Activated CD4-positive, alpha-beta T cell treated with anti-CD3 and anti-CD28 coated beads, Interleukin-2, Interleukin-4, amounts not matched to agents 100 ng/mL and 50 ng/mL, durations not matched to agents 16 hours and 8 hours (primary cell): Measurements from ENCODE around the gene SPATA31D1.

Source experiments
- DNase-seq: peaks from one replicate; pipeline ENCODE4 v3.0.0-alpha.2; 2020; ENCODE audit warnings: low spot score

Gene SPATA31D1

DNA sequence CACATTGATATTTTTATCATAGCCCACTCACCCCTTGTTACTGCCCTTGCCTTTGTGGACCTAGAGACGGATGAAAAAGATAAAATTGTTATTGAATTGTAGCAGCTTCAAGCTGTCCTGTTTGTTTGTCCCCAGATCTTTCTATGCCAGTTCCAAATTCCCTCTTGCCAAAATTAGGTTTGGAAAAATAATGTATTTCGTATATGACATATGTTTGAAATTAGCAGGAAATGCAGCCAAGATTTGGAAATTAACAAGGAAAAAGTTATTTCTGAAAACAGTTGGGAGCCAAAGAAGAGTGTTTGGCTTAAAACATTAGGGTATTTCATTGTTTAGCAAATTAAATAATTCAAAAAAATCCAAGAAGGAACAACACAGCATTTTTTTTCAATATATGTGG is 33.5 kb downstream of the SPATA31D1 start:
- DNase-seq, result no peak

DNA sequence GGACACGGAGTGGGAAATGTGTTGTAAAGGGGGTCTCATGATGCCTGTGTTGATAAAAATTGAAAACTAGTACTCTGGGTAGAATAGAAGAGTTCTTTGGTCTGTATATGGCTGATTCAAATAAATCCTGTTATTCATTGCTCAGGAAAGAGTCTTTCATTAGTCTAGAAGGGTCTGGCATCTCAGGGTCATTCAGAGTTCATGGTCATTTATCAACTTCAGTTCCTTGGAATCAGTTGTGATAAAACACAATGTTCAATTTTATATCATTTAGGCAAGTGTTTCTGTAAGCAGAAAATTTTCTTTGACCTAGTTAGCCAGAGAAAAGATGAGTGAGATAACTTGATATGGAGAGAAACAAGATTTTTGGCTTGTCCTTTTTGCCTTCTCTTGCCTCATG is 36.3 kb downstream of the SPATA31D1 start:
- DNase-seq, result no peak

- DNase-seq, result no peak
Observed at GRCh38 chr9:82031538-82032280, 43.1 kb downstream of the SPATA31D1 start.

- DNase-seq, result no peak
Observed at GRCh38 chr9:82034956-82035731, 46.6 kb downstream of the SPATA31D1 start.

- no peak for DNase-seq
Observed at GRCh38 chr9:82036086-82036485, 47.5 kb downstream of the SPATA31D1 start.

DNA sequence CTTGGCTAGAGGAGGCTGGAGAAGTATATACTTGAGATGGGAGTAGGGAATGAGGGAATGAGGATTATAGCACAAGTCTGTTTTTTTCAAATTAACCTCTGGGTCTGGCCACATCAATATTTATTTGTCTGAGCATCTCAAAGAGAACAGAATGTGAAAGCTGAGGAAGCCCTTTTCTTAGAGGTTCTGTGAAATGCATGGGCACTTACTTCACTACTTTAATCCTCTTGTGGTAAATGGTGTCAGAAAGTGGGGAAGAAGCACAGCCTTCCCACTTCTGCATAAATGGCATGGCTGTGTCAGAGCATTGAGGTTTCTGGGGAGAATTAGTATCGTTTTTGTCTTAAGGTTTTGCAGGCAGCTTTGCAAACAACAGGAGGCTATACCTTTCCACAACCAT is 48.6 kb downstream of the SPATA31D1 start:
- DNase-seq, result no peak

- DNase-seq, result no peak
Observed at GRCh38 chr9:82038897-82039296, 50.3 kb downstream of the SPATA31D1 start.
